Loucy (cell line): ENCODE results near the gene TRAF2.

Source experiments
- H2AFZ ChIP-seq: fragments of 200-600 bp; sonication (generic); 2 replicates; pipeline ENCODE4 v1.6.0; 2016; ENCODE audit warnings: antibody characterized with exemption, mild to moderate bottlenecking, low read length, moderate library complexity
- H3F3A ChIP-seq: fragments of 200-600 bp; 2 replicates; pipeline ENCODE4 v1.6.0; 2016; ENCODE audit warnings: antibody characterized with exemption, low read depth, mild to moderate bottlenecking
- H3K27me3 ChIP-seq: fragments of 200-600 bp; sonication (generic); 2 replicates; pipeline ENCODE4 v1.6.1; 2014; ENCODE audit warnings: low read length, mild to moderate bottlenecking; ENCODE audit not compliant: insufficient read depth, poor library complexity, severe bottlenecking
- H3K36me3 ChIP-seq: fragments of 200-600 bp; sonication (generic); 2 replicates; pipeline ENCODE4 v1.6.1; 2016; ENCODE audit warnings: low read length; ENCODE audit not compliant: insufficient read depth
- H3K4me1 ChIP-seq: fragments of 200-600 bp; sonication (generic); 2 replicates; pipeline ENCODE4 v1.5.1; 2014; ENCODE audit warnings: low read length, mild to moderate bottlenecking; ENCODE audit not compliant: insufficient read depth, poor library complexity, severe bottlenecking
- H3K4me2 ChIP-seq: fragments of 200-600 bp; sonication (generic); 2 replicates; pipeline ENCODE4 v1.6.0; 2014; ENCODE audit warnings: antibody characterized with exemption, low read length, low read depth, mild to moderate bottlenecking; ENCODE audit not compliant: poor library complexity, severe bottlenecking
- H3K4me3 ChIP-seq: fragments of 200-600 bp; sonication (generic); 2 replicates; pipeline ENCODE4 v1.5.1; 2014; ENCODE audit warnings: low read length, mild to moderate bottlenecking, mixed read lengths; ENCODE audit not compliant: poor library complexity, severe bottlenecking
- H3K79me2 ChIP-seq: fragments of 200-600 bp; sonication (generic); 2 replicates; pipeline ENCODE4 v1.6.1; 2014; ENCODE audit warnings: low read length; ENCODE audit not compliant: insufficient read depth
- H3K9ac ChIP-seq: fragments of 200-600 bp; sonication (generic); 2 replicates; pipeline ENCODE4 v1.6.0; 2014; ENCODE audit warnings: mild to moderate bottlenecking, low read depth, low read length, moderate library complexity; ENCODE audit not compliant: poor library complexity, severe bottlenecking
- H3K9me2 ChIP-seq: fragments of 200-600 bp; sonication (generic); replicated peaks from 2 replicates; pipeline ENCODE4 v1.6.1; 2016; ENCODE audit warnings: low read depth, low read length, mixed read lengths
- H3K9me3 ChIP-seq: fragments of 200-600 bp; sonication (generic); 2 replicates; pipeline ENCODE4 v1.6.1; 2014; ENCODE audit warnings: mild to moderate bottlenecking, antibody characterized with exemption, low read length, low read depth; ENCODE audit not compliant: insufficient read depth
- H4K20me1 ChIP-seq: fragments of 200-600 bp; sonication (generic); 2 replicates; pipeline ENCODE4 v1.6.0; 2014; ENCODE audit warnings: antibody characterized with exemption, low read length, mild to moderate bottlenecking; ENCODE audit not compliant: insufficient read depth, poor library complexity, severe bottlenecking
- CTCF ChIP-seq: fragments of 200-600 bp; sonication (generic); conservative IDR thresholded peaks from 2 replicates; pipeline ENCODE4 v1.5.1; 2014; ENCODE audit warnings: mild to moderate bottlenecking, antibody characterized with exemption, low read length
- EZH2phosphoT487 ChIP-seq: fragments of 200-600 bp; IDR thresholded peaks from 2 replicates; pipeline ENCODE4 v1.6.1; 2018; ENCODE audit warnings: antibody characterized with exemption, mild to moderate bottlenecking, moderate library complexity, borderline replicate concordance

The TRAF2 gene

GRCh38 chr9:136876476-136876875 lies 9.8 kb upstream of the TRAF2 start:
- TF ChIP-seq CTCF = no peak
- no peak for TF ChIP-seq EZH2phosphoT487
- Histone ChIP-seq H3K9me2 (no peaks in the 10 kb centered on the region), H3K27me3 (no peaks in the 10 kb centered on the region), H3K4me1 (no peaks in the 10 kb centered on the region), H2AFZ (no peak overlapping the region), H4K20me1 (no peaks in the 10 kb centered on the region), H3K4me2 (no peak overlapping the region), H3K4me3 (no peak overlapping the region), H3K36me3 (no peaks in the 10 kb centered on the region), H3K9me3 (peaks cover 6% of the 10 kb centered on the region; the same call in 1 of the 2 replicates), H3F3A (no peaks in the 10 kb centered on the region), H3K9ac (no peak overlapping the region), H3K79me2 (no peaks in the 10 kb centered on the region)

- Histone ChIP-seq H3F3A (no peaks in the 10 kb centered on the region), H3K79me2 (peaks cover 6% of the 10 kb centered on the region; the same call in 1 of the 2 replicates), H3K36me3 (no peaks in the 10 kb centered on the region), H3K9me3 (no peaks in the 10 kb centered on the region), H3K27me3 (no peaks in the 10 kb centered on the region), H4K20me1 (no peaks in the 10 kb centered on the region), H3K4me3 (no peak overlapping the region), H3K4me2 (no peak overlapping the region), H2AFZ (no peak overlapping the region), H3K9ac (no peak overlapping the region), H3K9me2 (no peaks in the 10 kb centered on the region), H3K4me1 (peaks cover 16% of the 10 kb centered on the region)
- TF ChIP-seq EZH2phosphoT487 (no peak), CTCF (no peak)
These were observed 5.7 kb upstream of the TRAF2 start for GRCh38 chr9:136880651-136881050.

GRCh38 chr9:136881691-136882108 lies 4.6 kb upstream of the TRAF2 start:
- no peak overlapping the region for H3K4me3 ChIP-seq
- TF ChIP-seq CTCF (no peak), EZH2phosphoT487 (no peak)
- no peak overlapping the region for H3K4me2 ChIP-seq
- peaks cover under 1% of the 10 kb centered on the region for H4K20me1 ChIP-seq
- H2AFZ ChIP-seq = no peak overlapping the region
- peaks cover 10% of the 10 kb centered on the region; the same call in 1 of the 2 replicates for H3K79me2 ChIP-seq
- H3K36me3 ChIP-seq = no peaks in the 10 kb centered on the region
- H3K4me1 ChIP-seq = peaks cover 19% of the 10 kb centered on the region
- H3K9ac ChIP-seq = no peak overlapping the region
- H3K9me3 ChIP-seq = no peaks in the 10 kb centered on the region
- H3K9me2 ChIP-seq = no peaks in the 10 kb centered on the region
- no peaks in the 10 kb centered on the region for H3F3A ChIP-seq
- H3K27me3 ChIP-seq = no peaks in the 10 kb centered on the region
